ENCODE measurements around the gene IRGC.

- TF ChIP-seq EZH2 (IDR thresholded peaks at IDR 0.05; ENCODE audit: borderline replicate concordance, low read length) = no peak
- TF ChIP-seq CTCF (conservative IDR thresholded peaks at IDR 0.05 in 1 of 2, IDR thresholded peaks at IDR 0.05 in 1 of 2; ENCODE audit: extremely low read depth in 1 of 2, insufficient read depth in 1 of 2, low read depth in 1 of 2, low read length in 2 of 2) = no peak
Measured at GRCh38 chr19:43692385-43692784, 23.5 kb upstream of the IRGC start.

Data from mammary epithelial cell (primary cell).